Activated CD8-positive, alpha-beta memory T cell treated with anti-CD3 and anti-CD28 coated beads for 1 hour (primary cell): ENCODE data around the gene FAM3C.

Source experiments
- DNase-seq, 2 donors: peaks; one replicate each; pipeline ENCODE4 v3.0.0-alpha.2; 2020; ENCODE audit warnings: low read depth in 1 of 2; ENCODE audit errors: extremely low read depth in 1 of 2

Gene FAM3C

GRCh38 chr7:121303422-121304101 is 92.5 kb downstream of the FAM3C start:
- no peak for DNase-seq

GRCh38 chr7:121302214-121302745 is 93.8 kb downstream of the FAM3C start:
- no peak for DNase-seq

GRCh38 chr7:121301446-121302213 is 94.5 kb downstream of the FAM3C start:
- DNase-seq, result no peak

- no peak for DNase-seq
Observed at GRCh38 chr7:121300685-121301420, 95.3 kb downstream of the FAM3C start.
